A549 (cell line): ENCODE results near the gene NUDT14. TPM values are rescaled to one million over a fixed set of nuclear protein-coding genes. Genes with fewer than 3 reads are reported as not detected.

Experiments
- ATAC-seq, 2 experiments: fragments of 200-7000 bp in 1 of 2; fragments of >200 bp in 1 of 2; cut with Nextera tagmentation in 1 of 2; cut with Tn5 transposase in 1 of 2; 3 replicates each; pipeline versions ENCODE4 v1.8.0 to v1.9.1; 2018 to 2020; ENCODE audit warnings: mild to moderate bottlenecking in 1 of 2, moderate library complexity in 1 of 2
- CTCF ChIA-PET: fragments of 300-600 bp; sonication (Branson Sonifier 250); formaldehyde crosslinking; extraction: SDS; loops from one replicate; lab custom pipeline; 2021; ENCODE audit warnings: antibody characterized with exemption, inconsistent platforms; lab: Yijun Ruan, JAX
- POLR2A ChIA-PET: fragments of 350-600 bp; formaldehyde crosslinking; extraction: SDS; loops from one replicate; lab custom pipeline; 2021; ENCODE audit warnings: antibody characterized with exemption, inconsistent platforms; lab: Yijun Ruan, JAX
- DNase-seq, 2 experiments: peaks; one replicate each; pipeline versions ENCODE4 v3.0.0 to v3.0.0-alpha.2; 2011 to 2016; ENCODE audit warnings: low read depth in 1 of 2, low spot score in 1 of 2
- FAIRE-seq: peaks from 2 replicates; lab custom pipeline; 2011; peaks lifted over from hg19 to GRCh38; lab: Jason Lieb, UNC
- H3K27ac ChIP-seq, 2 experiments: fragments of >200 bp; sonication (Bioruptor Twin); formaldehyde crosslinking; 3 replicates each; pipeline ENCODE4 v1.5.1; 2016 to 2017
- H3K4me1 ChIP-seq: fragments of >200 bp; sonication (Bioruptor Twin); formaldehyde crosslinking; 3 replicates; pipeline ENCODE4 v1.6.1; 2016
- H3K4me2 ChIP-seq: fragments of >200 bp; sonication (Bioruptor Twin); formaldehyde crosslinking; 3 replicates; pipeline ENCODE4 v1.6.1; 2016
- H3K4me3 ChIP-seq: fragments of >200 bp; sonication (Bioruptor Twin); formaldehyde crosslinking; 3 replicates; pipeline ENCODE4 v1.5.1; 2016
- H3K9me3 ChIP-seq: fragments of >200 bp; sonication (Bioruptor Twin); formaldehyde crosslinking; 3 replicates; pipeline ENCODE4 v1.6.1; 2016
- BCL3 ChIP-seq: fragments of >200 bp; sonication (Bioruptor Twin); formaldehyde crosslinking; IDR thresholded peaks from 3 replicates; pipeline ENCODE4 v1.6.1; 2016
- BHLHE40 ChIP-seq: IDR thresholded peaks from 2 replicates; pipeline ENCODE4 v1.6.1; 2012; ENCODE audit warnings: low read depth, low read length, inconsistent platforms
- EHF ChIP-seq: fragments of 250-450 bp; sonication (Bioruptor Pico); IDR thresholded peaks from 2 replicates; pipeline ENCODE4 v1.5.0; 2020; ENCODE audit warnings: mild to moderate bottlenecking
- EP300 ChIP-seq, 2 experiments: fragments of >200 bp; sonication (Bioruptor Twin); formaldehyde crosslinking; IDR thresholded peaks; 2 replicates in 1 of 2; 3 replicates in 1 of 2; pipeline ENCODE4 v1.6.1; 2016 to 2017
- ESRRA ChIP-seq: fragments of 150-350 bp; IDR thresholded peaks from 2 replicates; pipeline ENCODE4 v1.6.1; 2014; ENCODE audit warnings: mild to moderate bottlenecking, low read length, borderline replicate concordance
- FOSL2 ChIP-seq, 2 experiments: fragments of 450-650 bp in 1 of 2; fragments of >200 bp in 1 of 2; sonication (Bioruptor Twin) in 1 of 2; formaldehyde crosslinking; IDR thresholded peaks; 2 replicates each; pipeline versions ENCODE4 v1.5.0 to v1.6.1; 2016 to 2020; ENCODE audit warnings: mild to moderate bottlenecking in 1 of 2, moderate library complexity in 1 of 2
- FOXS1 ChIP-seq: fragments of 250-450 bp; sonication (Bioruptor Pico); IDR thresholded peaks from 2 replicates; pipeline ENCODE4 v1.5.0; 2020; ENCODE audit warnings: mild to moderate bottlenecking, moderate library complexity
- HDAC2 ChIP-seq: fragments of 200-600 bp; sonication (generic); IDR thresholded peaks from 2 replicates; pipeline ENCODE4 v1.6.1; 2016
- HOXA7 ChIP-seq: fragments of 250-450 bp; sonication (Bioruptor Pico); IDR thresholded peaks from 2 replicates; pipeline ENCODE4 v1.5.0; 2020; ENCODE audit warnings: mild to moderate bottlenecking, moderate library complexity
- JUN ChIP-seq, 2 experiments: fragments of >200 bp; sonication (Bioruptor Twin); formaldehyde crosslinking; IDR thresholded peaks; 2 replicates in 1 of 2; 3 replicates in 1 of 2; pipeline ENCODE4 v1.6.1; 2016 to 2017
- MAFK ChIP-seq: fragments of 450-650 bp; IDR thresholded peaks from 2 replicates; pipeline ENCODE4 v1.6.1; 2014; ENCODE audit not compliant: partially characterized antibody
- NFE2L2 ChIP-seq: fragments of 150-350 bp; conservative IDR thresholded peaks from 2 replicates; pipeline ENCODE4 v1.6.1; 2014; ENCODE audit warnings: low read length
- NPAS2 ChIP-seq: fragments of 250-450 bp; sonication (Bioruptor Pico); IDR thresholded peaks from 2 replicates; pipeline ENCODE4 v1.8.0; 2022; ENCODE audit warnings: mild to moderate bottlenecking, moderate library complexity, borderline replicate concordance
- NR3C1 ChIP-seq: fragments of >200 bp; sonication (Bioruptor Twin); formaldehyde crosslinking; IDR thresholded peaks from 3 replicates; pipeline ENCODE4 v1.6.1; 2017
- PHF8 ChIP-seq: fragments of 200-600 bp; sonication (generic); IDR thresholded peaks from 2 replicates; pipeline ENCODE4 v1.6.1; 2016; ENCODE audit warnings: low read depth, mild to moderate bottlenecking, antibody characterized with exemption, moderate library complexity, borderline replicate concordance
- POLR2A ChIP-seq: IDR thresholded peaks from 2 replicates; pipeline ENCODE4 v1.6.1; 2012; ENCODE audit warnings: mild to moderate bottlenecking, low read length
- POLR2AphosphoS2 ChIP-seq: conservative IDR thresholded peaks from 2 replicates; pipeline ENCODE4 v1.6.1; 2012; ENCODE audit warnings: low read length, improper control_type of control experiment, inconsistent platforms
- RCOR1 ChIP-seq: fragments of 150-350 bp; IDR thresholded peaks from 2 replicates; pipeline ENCODE4 v1.6.1; 2014; ENCODE audit warnings: antibody characterized with exemption, low read length, low read depth
- REST ChIP-seq: fragments of 200-600 bp; sonication (generic); IDR thresholded peaks from 2 replicates; pipeline ENCODE4 v1.6.1; 2016; ENCODE audit warnings: antibody characterized with exemption, mild to moderate bottlenecking, moderate library complexity
- RFX5 ChIP-seq: fragments of 450-650 bp; IDR thresholded peaks from 2 replicates; pipeline ENCODE4 v1.7.1; 2014; ENCODE audit warnings: antibody characterized with exemption, mild to moderate bottlenecking, moderate library complexity
- RNF2 ChIP-seq: fragments of 200-600 bp; sonication (generic); IDR thresholded peaks from 2 replicates; pipeline ENCODE4 v1.6.1; 2016; ENCODE audit warnings: low read depth, mild to moderate bottlenecking, antibody characterized with exemption, moderate library complexity, borderline replicate concordance
- SMC3 ChIP-seq: fragments of >200 bp; sonication (Bioruptor Twin); formaldehyde crosslinking; IDR thresholded peaks from 3 replicates; pipeline ENCODE4 v1.6.1; 2018; ENCODE audit warnings: inconsistent platforms
- SREBF2 ChIP-seq: fragments of 450-650 bp; IDR thresholded peaks from 2 replicates; pipeline ENCODE4 v1.6.1; 2014; ENCODE audit warnings: mild to moderate bottlenecking, moderate library complexity
- TP53 ChIP-seq: fragments of 250-450 bp; sonication (Bioruptor Pico); IDR thresholded peaks from 2 replicates; pipeline ENCODE4 v1.5.0; 2021; ENCODE audit warnings: mild to moderate bottlenecking, moderate library complexity
- ZNF302 ChIP-seq: fragments of 250-450 bp; sonication (Bioruptor Pico); IDR thresholded peaks from 2 replicates; pipeline ENCODE4 v1.9.0; 2021; ENCODE audit warnings: inconsistent platforms, mild to moderate bottlenecking, moderate library complexity
- WGBS: methylation state at CpG from one replicate; pipeline ENCODE4 v1.1.6; 2017; ENCODE audit errors: missing lambda C conversion rate; 5-methylcytosine and 5-hydroxymethylcytosine counted together
- polyA plus RNA-seq, 4 experiments: library from polyadenylated mRNA; depleted of rRNA in 3 of 4; stranded (reverse); fragments of >200 nt; fragmentation: RNase III in 1 of 4; extraction: RNeasy Plus Mini Kit Qiagen cat#74134 plus additional on column Dnase treatment in 1 of 4; gene quantifications; 2 replicates in 3 of 4; 3 replicates in 1 of 4; pipeline ENCODE4 v1.2.3, GENCODE V29; 2011 to 2017

Gene NUDT14
- polyA plus RNA-seq, 2 of the 4 experiments (the other 2 are of a cell fraction): 12.6 to 30.7 TPM

- Histone ChIP-seq H3K9me3 (no peaks in the 10 kb centered on the region), H3K4me1 (no peaks in the 10 kb centered on the region), H3K4me2 (no peak overlapping the region), H3K4me3 (no peak overlapping the region), H3K27ac (no peak overlapping the region)
- CTCF ChIA-PET: no interaction called here
- no peak for ATAC-seq
- WGBS: 93% methylated on average over 19 of the region's 19 CpGs
- TF ChIP-seq SMC3: no peak
- TF ChIP-seq RFX5: no peak
- no peak for TF ChIP-seq PHF8
- no peak for TF ChIP-seq JUN (IDR thresholded peaks at IDR 0.05)
- no peak for TF ChIP-seq TP53 (CRISPR knock-in tag)
- no peak for TF ChIP-seq HOXA7
- no peak for TF ChIP-seq SREBF2
- TF ChIP-seq ZNF302 (CRISPR knock-in tag): no peak
- TF ChIP-seq NR3C1: no peak
- no peak for TF ChIP-seq REST
- TF ChIP-seq FOXS1 (CRISPR knock-in tag): no peak
- no peak for TF ChIP-seq RCOR1
- TF ChIP-seq MAFK: no peak
- no peak for TF ChIP-seq ESRRA
- TF ChIP-seq POLR2AphosphoS2: no peak
- no peak for TF ChIP-seq NFE2L2
- TF ChIP-seq BHLHE40: no peak
- POLR2A ChIA-PET: no interaction called here
- FAIRE-seq: no peak
- no peak for DNase-seq
Observed at GRCh38 chr14:105218611-105219010, 37.5 kb upstream of the NUDT14 start.

- H3K4me1 ChIP-seq: no peaks in the 10 kb centered on the region
- no peak overlapping the region for H3K4me2 ChIP-seq
- FAIRE-seq: no peak
- no peak for DNase-seq
- WGBS: 95% methylated on average over 4 of the region's 11 CpGs
- CTCF ChIA-PET: interaction anchor here (0.7 kb wide), 1 partner anchor 16 kb away, joined by 3 read pairs; no protein-coding TSS in a partner anchor
- no peak overlapping the region for H3K27ac ChIP-seq
- no peak for ATAC-seq
- TF ChIP-seq EHF (no peak), NPAS2 (no peak), NR3C1 (no peak), RNF2 (no peak), HDAC2 (no peak), EP300 (IDR thresholded peaks at IDR 0.05) (no peak), BCL3 (no peak), POLR2A (no peak), FOSL2 (IDR thresholded peaks at IDR 0.05) (no peak), FOSL2 (CRISPR knock-in tag; IDR thresholded peaks at IDR 0.05) (no peak), FOXS1 (CRISPR knock-in tag) (no peak)
- H3K9me3 ChIP-seq: no peaks in the 10 kb centered on the region
- no peak overlapping the region for H3K4me3 ChIP-seq
- POLR2A ChIA-PET: no interaction called here
Observed at GRCh38 chr14:105217774-105218173, 36.7 kb upstream of the NUDT14 start.
